HepG2 (cell line): ENCODE results near the gene NLRP6. TPM values are rescaled to one million over a fixed set of nuclear protein-coding genes. Genes with fewer than 3 reads are reported as not detected.

Experiments used
- ATAC-seq: fragments of 200-7000 bp; cut with Tn5 transposase; 3 replicates; pipeline ENCODE4 v1.9.1; 2020; ENCODE audit warnings: mild to moderate bottlenecking, moderate library complexity
- BruUV-seq: library from RNA; stranded (reverse); fragments of 400-500 nt; replicated peaks from 2 replicates; lab custom pipeline; 2021; lab: Mats Ljungman, UMichigan
- CTCF ChIA-PET: fragments of 300-600 bp; formaldehyde crosslinking; extraction: SDS; loops from one replicate; lab custom pipeline; 2021; ENCODE audit warnings: low total read pairs, inconsistent platforms, low intra/inter-chr PET ratio; lab: Yijun Ruan, JAX
- POLR2A ChIA-PET: fragments of 350-600 bp; sonication (Branson Sonifier 250); formaldehyde crosslinking; loops from one replicate; lab custom pipeline; 2020; ENCODE audit warnings: antibody characterized with exemption, inconsistent platforms; lab: Yijun Ruan, JAX
- DNase-seq: peaks from one replicate; pipeline ENCODE4 v3.0.0-alpha.2; 2015; ENCODE audit warnings: low spot score
- FAIRE-seq: peaks from 3 replicates; lab custom pipeline; 2011; peaks lifted over from hg19 to GRCh38; lab: Jason Lieb, UNC
- H2AFZ ChIP-seq: one replicate; pipeline ENCODE4 v1.6.1; 2011; ENCODE audit warnings: low read length, inconsistent platforms
- H3K27ac ChIP-seq: fragments of 300-600 bp; 3 replicates; pipeline ENCODE4 v1.8.0; 2011; ENCODE audit warnings: mixed run types, mild to moderate bottlenecking, mixed read lengths, low read length, inconsistent platforms; ENCODE audit not compliant: insufficient read depth; ENCODE audit errors: extremely low read length
- H3K27me3 ChIP-seq, 2 experiments: fragments of 200-600 bp in 1 of 2; 2 replicates in 1 of 2; 3 replicates in 1 of 2; pipeline versions ENCODE4 v1.6.0 to v1.8.0; 2011; ENCODE audit warnings: low read length in 2 of 2, mild to moderate bottlenecking in 2 of 2, moderate library complexity in 2 of 2, inconsistent platforms in 1 of 2; ENCODE audit not compliant: insufficient read depth in 2 of 2, control insufficient read depth in 1 of 2
- H3K36me3 ChIP-seq, 2 experiments: fragments of 200-600 bp in 1 of 2; replicated peaks in 1 of 2; 2 replicates in 1 of 2; 3 replicates in 1 of 2; pipeline versions ENCODE4 v1.5.1 to v1.8.0; 2011; ENCODE audit warnings: low read length in 2 of 2, inconsistent platforms in 1 of 2; ENCODE audit not compliant: insufficient read depth in 2 of 2, control insufficient read depth in 1 of 2
- H3K4me1 ChIP-seq: 2 replicates; pipeline ENCODE4 v1.5.1; 2012; ENCODE audit warnings: low read length, inconsistent platforms; ENCODE audit not compliant: insufficient read depth
- H3K4me2 ChIP-seq: 2 replicates; pipeline ENCODE4 v1.6.0; 2011; ENCODE audit warnings: low read depth, low read length, inconsistent platforms
- H3K4me3 ChIP-seq, 3 experiments: fragments of 200-600 bp in 1 of 3; sonication (generic), shearing (Covaris generic) in 1 of 3; replicated peaks in 1 of 3; 2 replicates each; pipeline ENCODE4 v1.5.1; 2011 to 2016; ENCODE audit warnings: low read length in 3 of 3, inconsistent platforms in 2 of 3, low read depth in 2 of 3, mild to moderate bottlenecking in 2 of 3, control low read depth in 1 of 3, mixed read lengths in 1 of 3; ENCODE audit not compliant: insufficient read depth in 1 of 3
- H3K79me2 ChIP-seq: one replicate; pipeline ENCODE4 v1.6.1; 2011; ENCODE audit warnings: low read length, inconsistent platforms; ENCODE audit not compliant: insufficient read depth
- H3K9ac ChIP-seq: 2 replicates; pipeline ENCODE4 v1.6.0; 2011; ENCODE audit warnings: mild to moderate bottlenecking, low read depth, low read length, inconsistent platforms; ENCODE audit not compliant: insufficient read depth
- H3K9me3 ChIP-seq: 2 replicates; pipeline ENCODE4 v1.5.1; 2012; ENCODE audit warnings: mild to moderate bottlenecking, low read length
- H4K20me1 ChIP-seq: 2 replicates; pipeline ENCODE4 v1.6.0; 2011; ENCODE audit warnings: inconsistent platforms, mild to moderate bottlenecking, low read length, moderate library complexity; ENCODE audit not compliant: insufficient read depth
- HNRNPL ChIP-seq: fragments of 200-400 bp; formaldehyde crosslinking; IDR thresholded peaks from 2 replicates; pipeline ENCODE4 v1.6.1; 2017; ENCODE audit warnings: mild to moderate bottlenecking, low read depth, low read length
- PCBP1 ChIP-seq: fragments of 200-400 bp; formaldehyde crosslinking; IDR thresholded peaks from 2 replicates; pipeline ENCODE4 v1.6.1; 2017; ENCODE audit warnings: mild to moderate bottlenecking, low read depth, low read length, borderline replicate concordance
- SPEN ChIP-seq: sonication (generic); formaldehyde crosslinking; IDR thresholded peaks from 2 replicates; pipeline ENCODE4 v1.5.1; 2020; ENCODE audit warnings: low read depth, mild to moderate bottlenecking, missing genetic modification reagents
- ZHX1 ChIP-seq: sonication (generic); formaldehyde crosslinking; IDR thresholded peaks from 2 replicates; pipeline ENCODE4 v1.8.1; 2022; ENCODE audit warnings: low read depth, mild to moderate bottlenecking, missing genetic modification reagents
- WGBS: methylation state at CpG from one replicate; pipeline ENCODE4 v1.1.6; 2017; ENCODE audit warnings: low lambda C conversion rate; 5-methylcytosine and 5-hydroxymethylcytosine counted together
- in situ Hi-C: cut with HindIII; loops from 2 replicates; pipeline ENCODE4 v1.10.0; 2017; ENCODE audit warnings: low pct_unique_long_range_greater_than_20kb; ENCODE audit not compliant: extremely low pct_ligation_motif_present
- intact Hi-C: fragments of 100-400 bp; cut with micrococcal nuclease; formaldehyde crosslinking; loops from one replicate; pipeline ENCODE4 v1.10.0; 2022; ENCODE audit not compliant: unreplicated experiment
- polyA plus RNA-seq, 8 experiments: library from polyadenylated mRNA; depleted of rRNA in 3 of 8; stranded (reverse) in 7 of 8; unstranded in 1 of 8; fragments of >200 nt; fragmentation: Illumina TruSeq in 4 of 8; extraction: Trizol in 4 of 8; gene quantifications; 2 replicates each; pipeline versions ENCODE4 v1.2.1 to v1.2.3, GENCODE V29; 2011 to 2016; ENCODE audit warnings: low read depth in 4 of 8, missing spikeins in 1 of 8, mixed read lengths in 1 of 8; ENCODE audit not compliant: insufficient read depth in 1 of 8
- total RNA-seq, 5 experiments: library from RNA; depleted of rRNA; stranded (reverse); fragments of >200 nt; fragmentation: Illumina TruSeq; extraction: Trizol; gene quantifications; 2 replicates each; pipeline ENCODE4 v1.2.3, GENCODE V29; 2016; ENCODE audit warnings: low read depth in 1 of 5

Gene NLRP6
- total and polyA plus RNA-seq, 2 of the 13 experiments (the other 11 are each of a cell fraction or from before 2014, with no cell fraction given): not detected

- POLR2A ChIA-PET: interaction anchor here (0.6 to 6.1 kb wide), 3 partner anchors 12 to 125 kb away, joined by 3 to 85 read pairs (median 4); partner anchors contain the start of gene IFITM1
- BruUV-seq: no TSS peak
- intact Hi-C loops (no loop called here), in situ Hi-C loops (no loop called here)
- Histone ChIP-seq H3K4me2 (peak overlapping the region; percentile 90; the same call in 1 of the 2 replicates), H3K36me3 (no peaks in the 10 kb centered on the region), H3K27ac (peak overlapping the region; percentile 49), H3K27me3 (no peaks in the 10 kb centered on the region), H4K20me1 (no peaks in the 10 kb centered on the region), H3K4me3 (no peak overlapping the region), H3K79me2 (no peaks in the 10 kb centered on the region), H2AFZ (no peak overlapping the region), H3K9ac (peak overlapping the region; percentile 36; the same call in 1 of the 2 replicates), H3K4me1 (peaks cover 67% of the 10 kb centered on the region), H3K9me3 (no peaks in the 10 kb centered on the region)
- 92% methylated on average over 29 of the region's 30 CpGs for WGBS
- TF ChIP-seq PCBP1: no peak
- TF ChIP-seq SPEN (CRISPR knock-in tag): no peak
- no peak for TF ChIP-seq ZHX1 (CRISPR knock-in tag)
- no peak for TF ChIP-seq HNRNPL
- ATAC-seq: no peak; the same call in 2 of the 3 replicates
- CTCF ChIA-PET: no interaction called here
- no peak for DNase-seq
- no peak for FAIRE-seq
These were observed 47.8 kb downstream of the NLRP6 start for GRCh38 chr11:325796-326591.
